HuH-7.5 (cell line): ENCODE data around the gene SMARCA4.
A peak's percentile ranks its signal among the peaks of the same experiment; 100 is the strongest.
"Not testable (repeated sequence)": the region's sequence is repeated elsewhere in the genome, so short reads cannot be mapped to it uniquely, and the experiment has no call there.

ENCODE experiments used
- DNase-seq: peaks from one replicate; pipeline ENCODE4 v3.0.0; 2011; ENCODE audit warnings: low spot score

SMARCA4 gene

DNA sequence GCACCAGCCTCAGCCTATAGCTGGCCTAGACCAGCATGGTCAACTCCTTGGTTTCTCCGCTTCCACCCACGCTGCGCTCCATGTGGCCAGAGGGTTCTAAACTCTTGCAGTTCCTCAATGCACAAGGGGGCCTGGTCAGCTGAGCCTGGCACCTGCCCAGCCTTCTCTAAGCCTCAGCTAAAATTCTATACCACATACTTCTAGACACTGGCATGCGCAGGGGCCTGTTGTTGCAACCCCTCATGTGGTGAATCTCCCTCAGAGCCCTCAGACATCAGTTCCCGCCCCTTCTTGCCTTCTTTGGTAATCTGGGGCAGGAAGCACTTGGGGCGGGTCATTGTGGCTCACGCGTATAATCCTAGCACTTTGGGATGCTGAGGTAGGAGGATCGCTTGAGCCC is 108.7 kb downstream of the SMARCA4 start:
- no peak for DNase-seq

DNA sequence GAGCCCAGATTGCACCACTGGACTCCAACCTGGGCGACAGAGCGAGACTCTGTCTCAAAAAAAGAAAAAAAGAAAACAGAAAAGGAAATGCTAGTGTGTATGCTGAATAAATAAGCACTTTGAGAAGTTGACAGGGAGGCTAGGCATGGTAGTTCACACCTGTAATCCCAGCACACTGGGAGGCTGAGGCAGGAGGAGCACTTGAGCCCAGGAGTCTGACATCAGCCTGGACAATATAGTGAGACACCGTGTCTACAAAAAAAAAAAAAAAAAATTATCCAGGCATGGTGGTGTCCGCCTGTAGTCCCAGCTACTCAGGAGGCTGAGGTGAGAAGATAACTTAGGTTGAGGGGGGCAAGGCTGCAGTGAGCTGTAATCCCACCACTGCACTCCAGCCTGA is 109.3 kb downstream of the SMARCA4 start:
- DNase-seq = no peak

DNA sequence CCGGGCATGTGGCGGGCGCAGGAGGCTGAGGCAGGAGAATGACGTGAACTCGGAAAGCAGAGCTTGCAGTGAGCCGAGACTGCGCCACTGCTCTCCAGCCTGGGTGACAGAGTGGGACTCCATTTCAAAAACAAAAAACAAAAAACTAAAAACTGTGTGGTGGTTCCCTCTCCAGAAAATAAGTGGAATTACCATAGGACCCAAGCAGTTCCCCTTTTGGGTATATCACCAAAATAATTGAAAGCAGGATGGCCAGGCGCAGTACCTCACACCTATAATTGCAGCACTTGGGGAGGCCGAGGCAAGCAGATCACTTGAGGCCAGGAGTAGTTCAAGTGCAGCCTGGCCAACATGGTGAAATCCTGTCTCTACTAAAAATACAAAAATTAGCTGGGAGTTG is 112.7 kb downstream of the SMARCA4 start:
- DNase-seq = no peak

DNA sequence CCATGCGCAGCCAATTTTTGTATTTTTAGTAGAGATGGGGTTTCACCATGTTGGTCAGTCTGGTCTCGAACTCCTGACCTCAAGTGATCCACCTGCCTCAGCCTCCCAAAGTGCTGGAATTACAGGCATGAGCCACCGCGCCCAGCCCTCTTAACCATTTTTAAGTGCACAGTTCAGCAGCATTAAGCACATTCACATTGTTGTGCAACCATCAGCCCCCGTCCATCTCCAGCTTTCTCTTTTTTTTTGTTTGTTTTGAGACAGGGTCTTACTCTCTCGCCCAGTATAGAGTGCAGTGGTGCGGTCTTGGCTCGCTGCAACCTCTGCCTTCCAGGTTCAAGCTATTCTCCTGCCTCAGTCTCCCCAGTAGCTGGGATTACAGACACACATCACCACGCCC is 116.0 kb downstream of the SMARCA4 start:
- not testable (repeated sequence) for DNase-seq

DNA sequence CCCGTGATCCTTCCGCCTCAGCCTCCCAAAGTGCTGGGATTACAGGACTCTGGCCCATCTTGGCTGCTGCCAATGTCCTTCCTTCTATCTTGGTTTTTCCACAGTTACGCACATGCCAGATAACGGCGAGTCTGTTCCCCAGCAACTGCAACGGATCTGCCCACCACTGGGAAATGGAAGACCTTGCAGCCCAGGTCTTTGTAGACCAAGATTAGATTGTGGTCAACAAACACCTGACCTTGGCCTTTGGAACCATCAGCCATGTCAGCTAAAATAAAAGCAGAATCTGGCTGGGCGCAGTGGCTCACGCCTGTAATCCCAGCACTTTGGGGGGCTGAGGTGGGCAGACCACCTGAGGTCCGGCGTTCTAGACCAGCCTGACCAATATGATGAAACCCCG is 118.1 kb downstream of the SMARCA4 start:
- no peak for DNase-seq

DNA sequence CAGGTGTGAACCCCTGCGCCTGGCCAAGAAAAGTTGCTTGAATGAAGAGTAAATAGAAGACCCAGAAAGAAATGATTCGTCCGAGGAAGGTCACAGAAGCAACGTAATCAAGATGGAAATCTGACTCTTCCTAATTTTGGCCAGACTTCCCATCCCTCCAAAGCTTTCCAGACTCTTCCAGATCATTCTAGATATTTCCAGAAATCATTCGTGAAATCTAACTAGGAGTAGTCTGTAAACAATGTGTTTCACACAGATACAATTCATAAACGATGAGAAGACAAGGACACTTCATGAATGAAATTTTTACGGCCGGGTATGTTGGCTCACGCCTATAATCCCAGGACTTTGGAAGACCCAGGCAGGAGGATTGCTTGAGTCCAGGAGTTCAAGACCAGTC is 119.2 kb downstream of the SMARCA4 start:
- no peak for DNase-seq

DNA sequence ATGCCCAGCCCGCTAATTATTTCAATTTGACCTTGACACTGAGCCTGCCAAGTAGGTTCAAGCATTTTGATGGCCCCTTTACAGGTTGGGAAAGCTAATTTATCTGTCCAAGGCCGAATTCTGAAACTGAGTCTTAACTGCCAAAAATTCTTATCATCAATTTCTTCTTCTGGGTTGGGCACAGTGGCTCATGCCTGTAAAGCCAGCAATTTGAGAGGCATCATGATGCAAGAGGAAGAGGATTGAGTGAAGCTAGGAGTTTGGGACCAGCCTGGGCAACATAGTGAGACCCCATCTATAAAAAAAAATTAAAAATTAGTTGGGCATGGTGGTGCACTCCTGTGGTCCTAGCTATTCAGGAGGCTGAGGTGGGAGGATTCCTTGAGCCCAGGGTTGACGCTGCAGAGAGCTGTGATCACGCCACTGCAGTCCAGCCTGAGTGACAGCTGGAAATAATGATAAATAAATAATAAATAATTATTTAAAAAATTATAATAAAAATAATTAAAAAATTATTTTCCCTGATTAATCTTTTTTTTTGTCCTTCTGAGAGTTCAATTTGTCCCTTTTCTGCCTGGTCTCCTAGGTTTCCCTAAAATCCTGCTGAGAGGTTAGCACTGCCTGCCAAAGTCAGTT is 127.2 kb downstream of the SMARCA4 start:
- no peak for DNase-seq

DNA sequence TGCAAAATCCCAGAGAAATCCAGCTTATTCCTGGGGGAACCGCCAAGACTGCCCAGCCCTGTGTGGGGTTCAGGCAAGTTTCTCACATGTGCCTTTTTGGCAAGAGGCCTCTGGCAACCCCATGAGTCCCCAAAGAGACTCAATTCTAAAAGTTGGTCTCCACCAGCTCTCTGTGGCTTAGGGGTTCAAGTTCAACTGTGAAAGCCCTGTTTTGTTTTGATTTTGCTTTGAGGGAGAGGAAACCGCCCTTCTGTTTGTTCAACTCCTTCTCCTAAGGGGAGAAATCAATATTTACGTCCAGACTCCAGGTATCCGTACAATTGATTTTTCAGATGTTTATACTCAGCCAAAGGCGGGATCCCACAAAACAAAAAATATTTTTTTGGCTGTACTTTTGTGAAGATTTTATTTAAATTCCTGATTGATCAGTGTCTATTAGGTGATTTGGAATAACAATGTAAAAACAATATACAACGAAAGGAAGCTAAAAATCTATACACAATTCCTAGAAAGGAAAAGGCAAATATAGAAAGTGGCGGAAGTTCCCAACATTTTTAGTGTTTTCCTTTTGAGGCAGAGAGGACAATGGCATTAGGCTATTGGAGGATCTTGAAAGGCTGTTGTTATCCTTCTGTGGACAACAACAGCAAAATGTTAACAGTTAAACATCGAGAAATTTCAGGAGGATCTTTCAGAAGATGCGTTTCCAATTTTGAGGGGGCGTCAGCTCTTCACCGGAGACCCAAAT is 127.8 kb downstream of the SMARCA4 start:
- DNase-seq = no peak

DNA sequence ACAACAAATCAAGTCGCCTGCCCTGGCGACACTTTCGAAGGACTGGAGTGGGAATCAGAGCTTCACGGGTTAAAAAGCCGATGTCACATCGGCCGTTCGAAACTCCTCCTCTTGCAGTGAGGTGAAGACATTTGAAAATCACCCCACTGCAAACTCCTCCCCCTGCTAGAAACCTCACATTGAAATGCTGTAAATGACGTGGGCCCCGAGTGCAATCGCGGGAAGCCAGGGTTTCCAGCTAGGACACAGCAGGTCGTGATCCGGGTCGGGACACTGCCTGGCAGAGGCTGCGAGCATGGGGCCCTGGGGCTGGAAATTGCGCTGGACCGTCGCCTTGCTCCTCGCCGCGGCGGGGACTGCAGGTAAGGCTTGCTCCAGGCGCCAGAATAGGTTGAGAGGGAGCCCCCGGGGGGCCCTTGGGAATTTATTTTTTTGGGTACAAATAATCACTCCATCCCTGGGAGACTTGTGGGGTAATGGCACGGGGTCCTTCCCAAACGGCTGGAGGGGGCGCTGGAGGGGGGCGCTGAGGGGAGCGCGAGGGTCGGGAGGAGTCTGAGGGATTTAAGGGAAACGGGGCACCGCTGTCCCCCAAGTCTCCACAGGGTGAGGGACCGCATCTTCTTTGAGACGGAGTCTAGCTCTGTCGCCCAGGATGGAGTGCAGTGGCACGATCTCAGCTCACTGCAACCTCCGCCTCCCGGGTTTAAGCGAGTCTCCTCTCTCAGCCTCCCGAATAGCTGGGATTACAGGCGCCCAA is 128.6 kb downstream of the SMARCA4 start, which contains the start of gene LDLR:
Gene LDLR (plus strand): TSS at position 210 of the 760 bp plus-strand sequence. CDS start 86 bp downstream, at position 296.
- peak; percentile 84 for DNase-seq

DNA sequence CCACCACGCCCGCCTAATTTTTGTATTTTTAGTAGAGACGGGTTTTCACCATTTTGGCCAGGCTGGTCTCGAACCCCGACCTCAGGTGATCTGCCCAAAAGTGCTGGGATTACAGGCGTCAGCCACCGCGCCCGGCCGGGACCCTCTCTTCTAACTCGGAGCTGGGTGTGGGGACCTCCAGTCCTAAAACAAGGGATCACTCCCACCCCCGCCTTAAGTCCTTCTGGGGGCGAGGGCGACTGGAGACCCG is 129.1 kb downstream of the SMARCA4 start:
- DNase-seq = not testable (repeated sequence)

DNA sequence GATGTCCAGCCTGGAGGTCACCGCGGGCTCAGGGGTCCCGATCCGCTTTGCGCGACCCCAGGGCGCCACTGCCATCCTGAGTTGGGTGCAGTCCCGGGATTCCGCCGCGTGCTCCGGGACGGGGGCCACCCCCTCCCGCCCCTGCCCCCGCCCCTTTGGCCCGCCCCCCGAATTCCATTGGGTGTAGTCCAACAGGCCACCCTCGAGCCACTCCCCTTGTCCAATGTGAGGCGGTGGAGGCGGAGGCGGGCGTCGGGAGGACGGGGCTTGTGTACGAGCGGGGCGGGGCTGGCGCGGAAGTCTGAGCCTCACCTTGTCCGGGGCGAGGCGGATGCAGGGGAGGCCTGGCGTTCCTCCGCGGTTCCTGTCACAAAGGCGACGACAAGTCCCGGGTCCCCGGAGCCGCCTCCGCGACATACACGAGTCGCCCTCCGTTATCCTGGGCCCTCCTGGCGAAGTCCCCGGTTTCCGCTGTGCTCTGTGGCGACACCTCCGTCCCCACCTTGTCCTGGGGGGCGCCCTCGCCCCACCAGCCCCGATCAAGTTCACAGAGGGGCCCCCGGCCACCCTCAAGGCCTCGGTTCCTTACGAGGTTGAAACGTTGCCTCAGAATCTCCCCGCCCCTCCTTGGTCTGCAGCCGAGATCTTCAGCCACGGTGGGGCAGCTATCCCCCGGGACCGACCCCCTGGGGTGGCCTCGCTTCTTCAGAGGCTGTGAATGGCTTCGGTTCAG is 129.6 kb downstream of the SMARCA4 start:
- peak; percentile 79 for DNase-seq

DNA sequence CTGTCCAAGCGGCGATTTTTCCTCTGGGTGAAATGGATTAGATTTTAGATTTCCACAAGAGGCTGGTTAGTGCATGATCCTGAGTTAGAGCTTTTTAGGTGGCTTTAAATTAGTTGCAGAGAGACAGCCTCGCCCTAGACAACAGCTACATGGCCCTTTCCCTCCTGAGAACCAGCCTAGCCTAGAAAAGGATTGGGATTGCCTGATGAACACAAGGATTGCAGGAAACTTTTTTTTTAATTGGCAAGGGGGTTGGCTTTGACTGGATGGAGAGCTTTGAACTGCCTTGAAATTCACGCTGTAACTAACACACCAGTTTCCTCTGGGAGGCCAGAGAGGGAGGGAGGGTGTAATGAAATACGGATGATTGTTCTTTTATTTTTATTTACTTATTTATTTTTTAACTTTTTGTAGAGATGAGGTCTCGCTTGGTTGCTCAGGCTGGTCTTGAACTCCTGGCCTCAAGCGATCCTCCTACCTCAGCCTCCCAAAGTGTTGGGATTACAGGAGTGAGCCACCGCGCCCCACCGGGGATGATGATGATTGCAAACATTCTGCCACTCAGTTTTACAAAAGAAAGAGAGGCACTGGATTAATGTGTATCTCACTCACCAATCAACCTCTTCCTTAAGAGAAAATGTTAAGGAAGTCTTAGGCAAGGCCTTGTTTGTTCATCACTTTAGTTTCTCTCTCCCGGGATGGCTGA is 130.3 kb downstream of the SMARCA4 start:
- DNase-seq = no peak

DNA sequence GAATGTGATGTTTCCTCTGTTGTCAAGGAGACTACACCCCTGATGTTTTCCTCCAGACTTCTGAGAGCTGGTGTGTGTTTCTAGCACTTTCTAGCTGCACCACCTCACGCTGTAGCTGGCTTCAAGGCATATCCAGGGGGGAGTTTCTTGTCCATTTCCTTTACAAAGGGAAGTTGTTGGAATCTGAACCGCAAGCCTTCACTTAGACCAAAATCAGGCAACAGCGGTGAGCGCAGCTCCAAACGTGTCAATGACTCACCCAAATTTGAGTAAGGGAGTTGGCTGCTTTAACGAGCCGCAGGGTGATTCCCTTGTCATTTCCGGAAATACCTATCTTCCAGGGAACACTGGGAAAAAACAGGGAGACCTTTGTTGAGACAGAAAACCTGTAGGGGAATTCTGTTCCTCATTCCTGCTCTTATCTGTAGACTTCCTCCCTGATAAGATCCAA is 130.9 kb downstream of the SMARCA4 start:
- no peak for DNase-seq

DNA sequence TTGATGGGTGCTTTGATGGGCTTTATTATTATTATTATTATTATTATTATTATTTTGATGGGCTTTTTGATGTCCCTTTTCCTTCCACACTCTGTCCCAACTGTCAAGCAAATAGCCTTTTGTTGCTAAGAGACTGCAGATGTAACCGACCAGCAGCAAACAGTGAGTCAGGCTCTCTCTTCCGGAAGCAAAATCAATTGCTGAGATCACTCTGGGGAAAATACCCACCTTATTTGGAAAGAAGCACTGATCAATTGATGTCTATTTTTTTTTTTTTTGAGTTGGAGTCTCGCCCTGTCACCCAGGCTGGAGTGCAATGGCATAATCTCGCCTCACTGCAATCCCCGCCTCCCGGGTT is 131.3 kb downstream of the SMARCA4 start:
- peak; percentile 65 for DNase-seq

DNA sequence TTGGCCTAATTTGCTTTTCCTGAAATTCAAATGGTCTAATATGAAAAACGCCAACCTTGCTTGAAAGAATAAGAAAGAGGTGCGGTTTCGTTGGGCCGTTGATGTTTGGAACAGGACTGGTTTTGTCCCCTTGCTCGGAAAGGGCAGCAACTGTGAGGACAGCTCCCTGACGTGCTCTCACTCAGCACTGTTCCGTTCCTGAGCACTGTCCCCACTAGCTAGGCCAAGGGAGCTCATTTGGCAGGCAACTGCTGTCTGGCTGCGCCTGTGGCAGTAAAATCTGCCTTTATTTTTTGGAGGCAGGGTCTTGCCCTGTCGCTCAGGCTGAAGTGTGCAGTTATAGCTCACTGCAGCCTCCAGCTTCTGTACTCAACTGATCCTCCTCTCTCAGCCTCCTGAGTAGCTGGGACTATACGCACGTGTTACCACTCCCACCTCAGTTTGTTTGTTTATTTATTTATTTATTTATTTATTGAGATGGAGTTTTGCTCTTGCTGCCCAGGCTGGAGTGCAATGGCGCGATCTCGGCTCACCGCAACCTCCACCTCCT is 132.9 kb downstream of the SMARCA4 start:
- no peak for DNase-seq

DNA sequence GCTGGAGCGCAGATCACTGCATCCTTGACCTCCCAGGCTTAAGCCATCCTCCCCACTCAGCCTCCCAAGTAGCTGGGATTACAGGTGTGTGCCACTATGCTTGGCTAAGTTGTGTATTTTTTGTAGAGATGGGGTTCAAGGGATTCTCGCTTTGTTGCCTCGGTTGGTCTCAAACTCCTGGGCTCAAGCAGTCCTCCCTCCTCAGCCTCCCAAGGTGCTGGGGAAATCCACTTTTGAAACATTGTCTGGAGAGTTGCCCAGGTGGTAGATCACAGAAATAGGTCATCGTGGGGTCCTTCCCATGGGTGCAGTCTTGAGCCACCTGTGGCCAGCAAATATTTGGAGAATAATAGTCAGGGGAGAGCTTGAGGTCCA is 133.7 kb downstream of the SMARCA4 start:
- DNase-seq = no peak

DNA sequence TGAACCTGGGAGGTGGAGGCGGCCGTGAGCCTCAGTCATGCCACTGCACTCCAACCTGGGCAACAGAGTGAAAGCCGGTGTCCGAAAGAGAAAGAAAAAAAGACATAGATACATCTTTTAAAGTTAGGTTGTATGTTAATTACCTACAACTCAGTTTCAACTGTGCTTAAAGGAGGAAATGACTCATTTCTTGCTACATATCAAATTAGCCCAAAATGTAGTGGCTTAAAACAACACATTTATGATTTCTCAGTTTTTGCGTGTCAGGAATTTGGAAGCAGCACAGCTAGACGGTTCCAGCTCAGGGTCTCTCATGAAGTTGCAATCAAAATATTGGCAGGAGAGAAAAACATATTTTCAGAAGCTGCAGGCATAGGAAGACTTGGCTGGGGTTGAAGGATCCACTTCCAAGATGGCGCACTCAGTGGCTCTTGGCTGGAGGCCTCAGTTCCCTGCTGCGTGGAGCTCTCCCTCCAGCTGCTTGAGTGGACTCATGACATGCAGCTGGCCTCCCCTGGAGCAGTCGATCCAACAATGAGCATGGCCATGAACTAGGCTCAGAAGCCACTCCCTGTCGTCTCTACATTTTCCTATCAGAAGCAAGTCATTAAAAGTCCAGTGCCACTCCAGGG is 135.5 kb downstream of the SMARCA4 start:
- no peak for DNase-seq

DNA sequence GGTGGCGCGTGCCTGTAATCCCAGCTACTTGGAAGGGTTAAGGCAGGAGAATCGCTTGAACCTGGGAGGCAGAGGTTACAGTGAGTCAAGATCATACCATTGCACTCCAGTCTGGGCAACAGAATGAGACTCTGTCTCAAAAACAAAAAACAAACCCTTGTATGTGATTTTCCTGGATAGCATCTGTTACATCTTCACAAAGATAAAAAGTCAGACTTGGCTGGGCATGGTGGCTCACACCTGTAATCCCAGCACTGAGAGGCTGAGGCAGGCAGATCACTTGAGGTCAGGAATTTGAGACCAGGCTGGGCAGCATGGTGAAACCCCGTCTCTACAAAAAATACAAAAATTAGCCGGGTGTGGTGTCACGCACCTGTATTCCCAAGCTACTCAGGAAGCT is 136.5 kb downstream of the SMARCA4 start:
- DNase-seq = not testable (repeated sequence)

DNA sequence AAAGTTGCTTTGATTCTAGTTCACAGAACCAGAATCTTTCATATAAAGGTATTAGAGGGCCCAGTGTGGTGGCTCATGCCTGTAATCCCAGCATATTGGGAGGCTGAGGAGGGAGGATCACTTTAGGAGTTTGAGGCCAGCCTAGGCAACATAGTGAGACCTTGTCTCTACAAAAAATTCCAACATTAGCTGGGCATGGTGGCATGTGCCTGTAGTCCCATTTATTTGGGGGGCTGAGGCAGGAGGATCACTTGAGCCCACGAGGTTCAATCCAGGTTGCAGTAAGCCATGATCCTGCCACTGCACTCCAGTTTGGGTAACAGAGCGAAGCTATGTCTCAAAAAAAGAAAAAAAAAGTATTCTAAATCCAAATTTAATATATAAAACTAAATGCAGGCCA is 137.5 kb downstream of the SMARCA4 start:
- no peak for DNase-seq

DNA sequence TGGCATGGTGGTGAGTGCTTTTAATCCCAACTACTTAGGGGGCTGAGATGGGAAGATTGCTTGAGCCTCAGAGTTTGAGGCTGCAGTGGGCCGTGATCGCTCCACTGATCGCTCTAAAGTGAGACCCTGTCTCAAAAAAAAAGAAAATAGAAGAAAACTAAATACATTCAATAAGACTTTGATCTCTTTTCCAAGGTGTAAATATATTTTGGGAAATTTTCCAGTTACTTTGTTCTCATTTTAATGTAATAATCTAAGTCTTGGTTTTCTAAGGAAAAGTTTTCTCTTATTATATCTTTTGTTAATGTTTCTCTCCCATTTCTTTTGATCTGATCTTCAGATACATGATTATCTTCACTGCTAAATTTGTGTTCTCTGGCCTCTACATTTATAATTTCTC is 138.0 kb downstream of the SMARCA4 start:
- no peak for DNase-seq

DNA sequence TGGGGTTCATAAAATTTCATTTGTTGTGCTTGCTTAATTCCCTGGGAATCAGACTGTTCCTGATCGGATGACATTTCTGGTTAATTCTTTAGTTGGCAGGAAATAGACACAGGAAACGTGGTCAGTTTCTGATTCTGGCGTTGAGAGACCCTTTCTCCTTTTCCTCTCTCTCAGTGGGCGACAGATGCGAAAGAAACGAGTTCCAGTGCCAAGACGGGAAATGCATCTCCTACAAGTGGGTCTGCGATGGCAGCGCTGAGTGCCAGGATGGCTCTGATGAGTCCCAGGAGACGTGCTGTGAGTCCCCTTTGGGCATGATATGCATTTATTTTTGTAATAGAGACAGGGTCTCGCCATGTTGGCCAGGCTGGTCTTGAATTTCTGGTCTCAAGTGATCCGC is 139.2 kb downstream of the SMARCA4 start:
- no peak for DNase-seq
